ENCODE data around the gene PGAM5. TPM values are rescaled to one million over a fixed set of nuclear protein-coding genes. Genes with fewer than 3 reads are reported as not detected.

The PGAM5 gene
- total and polyA plus RNA-seq, 9 of the 15 experiments (the other 6 are each of a cell fraction or from before 2014, with no cell fraction given) = 7.4 to 121 (median 69.5) TPM

DNA sequence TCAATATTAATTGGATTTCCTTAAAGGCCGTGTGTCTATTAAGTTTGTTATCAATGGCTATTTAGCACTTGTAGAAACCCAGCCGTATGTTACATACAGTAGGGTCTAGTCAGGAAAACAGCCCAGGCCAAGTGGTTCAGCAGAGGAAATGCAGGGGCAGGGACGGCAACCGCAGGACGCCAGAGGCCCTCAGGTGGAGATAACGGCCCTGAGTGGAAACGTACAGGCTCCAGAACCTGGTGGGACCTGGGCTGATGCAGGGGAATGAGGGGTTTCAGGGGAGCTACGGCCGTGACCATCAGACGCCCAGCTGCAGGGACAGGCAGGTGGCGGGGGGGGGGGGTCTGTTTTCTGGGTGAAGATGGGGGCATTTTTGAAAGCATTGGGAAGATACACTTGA is 54.7 kb downstream of the PGAM5 start (continued):
- TF ChIP-seq, protein P1, sequence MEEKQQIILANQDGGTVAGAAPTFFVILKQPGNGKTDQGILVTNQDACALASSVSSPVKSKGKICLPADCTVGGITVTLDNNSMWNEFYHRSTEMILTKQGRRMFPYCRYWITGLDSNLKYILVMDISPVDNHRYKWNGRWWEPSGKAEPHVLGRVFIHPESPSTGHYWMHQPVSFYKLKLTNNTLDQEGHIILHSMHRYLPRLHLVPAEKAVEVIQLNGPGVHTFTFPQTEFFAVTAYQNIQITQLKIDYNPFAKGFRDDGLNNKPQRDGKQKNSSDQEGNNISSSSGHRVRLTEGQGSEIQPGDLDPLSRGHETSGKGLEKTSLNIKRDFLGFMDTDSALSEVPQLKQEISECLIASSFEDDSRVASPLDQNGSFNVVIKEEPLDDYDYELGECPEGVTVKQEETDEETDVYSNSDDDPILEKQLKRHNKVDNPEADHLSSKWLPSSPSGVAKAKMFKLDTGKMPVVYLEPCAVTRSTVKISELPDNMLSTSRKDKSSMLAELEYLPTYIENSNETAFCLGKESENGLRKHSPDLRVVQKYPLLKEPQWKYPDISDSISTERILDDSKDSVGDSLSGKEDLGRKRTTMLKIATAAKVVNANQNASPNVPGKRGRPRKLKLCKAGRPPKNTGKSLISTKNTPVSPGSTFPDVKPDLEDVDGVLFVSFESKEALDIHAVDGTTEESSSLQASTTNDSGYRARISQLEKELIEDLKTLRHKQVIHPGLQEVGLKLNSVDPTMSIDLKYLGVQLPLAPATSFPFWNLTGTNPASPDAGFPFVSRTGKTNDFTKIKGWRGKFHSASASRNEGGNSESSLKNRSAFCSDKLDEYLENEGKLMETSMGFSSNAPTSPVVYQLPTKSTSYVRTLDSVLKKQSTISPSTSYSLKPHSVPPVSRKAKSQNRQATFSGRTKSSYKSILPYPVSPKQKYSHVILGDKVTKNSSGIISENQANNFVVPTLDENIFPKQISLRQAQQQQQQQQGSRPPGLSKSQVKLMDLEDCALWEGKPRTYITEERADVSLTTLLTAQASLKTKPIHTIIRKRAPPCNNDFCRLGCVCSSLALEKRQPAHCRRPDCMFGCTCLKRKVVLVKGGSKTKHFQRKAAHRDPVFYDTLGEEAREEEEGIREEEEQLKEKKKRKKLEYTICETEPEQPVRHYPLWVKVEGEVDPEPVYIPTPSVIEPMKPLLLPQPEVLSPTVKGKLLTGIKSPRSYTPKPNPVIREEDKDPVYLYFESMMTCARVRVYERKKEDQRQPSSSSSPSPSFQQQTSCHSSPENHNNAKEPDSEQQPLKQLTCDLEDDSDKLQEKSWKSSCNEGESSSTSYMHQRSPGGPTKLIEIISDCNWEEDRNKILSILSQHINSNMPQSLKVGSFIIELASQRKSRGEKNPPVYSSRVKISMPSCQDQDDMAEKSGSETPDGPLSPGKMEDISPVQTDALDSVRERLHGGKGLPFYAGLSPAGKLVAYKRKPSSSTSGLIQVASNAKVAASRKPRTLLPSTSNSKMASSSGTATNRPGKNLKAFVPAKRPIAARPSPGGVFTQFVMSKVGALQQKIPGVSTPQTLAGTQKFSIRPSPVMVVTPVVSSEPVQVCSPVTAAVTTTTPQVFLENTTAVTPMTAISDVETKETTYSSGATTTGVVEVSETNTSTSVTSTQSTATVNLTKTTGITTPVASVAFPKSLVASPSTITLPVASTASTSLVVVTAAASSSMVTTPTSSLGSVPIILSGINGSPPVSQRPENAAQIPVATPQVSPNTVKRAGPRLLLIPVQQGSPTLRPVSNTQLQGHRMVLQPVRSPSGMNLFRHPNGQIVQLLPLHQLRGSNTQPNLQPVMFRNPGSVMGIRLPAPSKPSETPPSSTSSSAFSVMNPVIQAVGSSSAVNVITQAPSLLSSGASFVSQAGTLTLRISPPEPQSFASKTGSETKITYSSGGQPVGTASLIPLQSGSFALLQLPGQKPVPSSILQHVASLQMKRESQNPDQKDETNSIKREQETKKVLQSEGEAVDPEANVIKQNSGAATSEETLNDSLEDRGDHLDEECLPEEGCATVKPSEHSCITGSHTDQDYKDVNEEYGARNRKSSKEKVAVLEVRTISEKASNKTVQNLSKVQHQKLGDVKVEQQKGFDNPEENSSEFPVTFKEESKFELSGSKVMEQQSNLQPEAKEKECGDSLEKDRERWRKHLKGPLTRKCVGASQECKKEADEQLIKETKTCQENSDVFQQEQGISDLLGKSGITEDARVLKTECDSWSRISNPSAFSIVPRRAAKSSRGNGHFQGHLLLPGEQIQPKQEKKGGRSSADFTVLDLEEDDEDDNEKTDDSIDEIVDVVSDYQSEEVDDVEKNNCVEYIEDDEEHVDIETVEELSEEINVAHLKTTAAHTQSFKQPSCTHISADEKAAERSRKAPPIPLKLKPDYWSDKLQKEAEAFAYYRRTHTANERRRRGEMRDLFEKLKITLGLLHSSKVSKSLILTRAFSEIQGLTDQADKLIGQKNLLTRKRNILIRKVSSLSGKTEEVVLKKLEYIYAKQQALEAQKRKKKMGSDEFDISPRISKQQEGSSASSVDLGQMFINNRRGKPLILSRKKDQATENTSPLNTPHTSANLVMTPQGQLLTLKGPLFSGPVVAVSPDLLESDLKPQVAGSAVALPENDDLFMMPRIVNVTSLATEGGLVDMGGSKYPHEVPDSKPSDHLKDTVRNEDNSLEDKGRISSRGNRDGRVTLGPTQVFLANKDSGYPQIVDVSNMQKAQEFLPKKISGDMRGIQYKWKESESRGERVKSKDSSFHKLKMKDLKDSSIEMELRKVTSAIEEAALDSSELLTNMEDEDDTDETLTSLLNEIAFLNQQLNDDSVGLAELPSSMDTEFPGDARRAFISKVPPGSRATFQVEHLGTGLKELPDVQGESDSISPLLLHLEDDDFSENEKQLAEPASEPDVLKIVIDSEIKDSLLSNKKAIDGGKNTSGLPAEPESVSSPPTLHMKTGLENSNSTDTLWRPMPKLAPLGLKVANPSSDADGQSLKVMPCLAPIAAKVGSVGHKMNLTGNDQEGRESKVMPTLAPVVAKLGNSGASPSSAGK (IDR thresholded peaks at IDR 0.05) = 0 out of 2 replicates have a peak, but pooled peaks have one; percentile 17
- TF ChIP-seq HDAC2 (IDR thresholded peaks at IDR 0.05) = no peak
- TF ChIP-seq SMAD1 (IDR thresholded peaks at IDR 0.05; ENCODE audit: low read depth, low read length, partially characterized antibody) = no peak
- TF ChIP-seq, protein P2, sequence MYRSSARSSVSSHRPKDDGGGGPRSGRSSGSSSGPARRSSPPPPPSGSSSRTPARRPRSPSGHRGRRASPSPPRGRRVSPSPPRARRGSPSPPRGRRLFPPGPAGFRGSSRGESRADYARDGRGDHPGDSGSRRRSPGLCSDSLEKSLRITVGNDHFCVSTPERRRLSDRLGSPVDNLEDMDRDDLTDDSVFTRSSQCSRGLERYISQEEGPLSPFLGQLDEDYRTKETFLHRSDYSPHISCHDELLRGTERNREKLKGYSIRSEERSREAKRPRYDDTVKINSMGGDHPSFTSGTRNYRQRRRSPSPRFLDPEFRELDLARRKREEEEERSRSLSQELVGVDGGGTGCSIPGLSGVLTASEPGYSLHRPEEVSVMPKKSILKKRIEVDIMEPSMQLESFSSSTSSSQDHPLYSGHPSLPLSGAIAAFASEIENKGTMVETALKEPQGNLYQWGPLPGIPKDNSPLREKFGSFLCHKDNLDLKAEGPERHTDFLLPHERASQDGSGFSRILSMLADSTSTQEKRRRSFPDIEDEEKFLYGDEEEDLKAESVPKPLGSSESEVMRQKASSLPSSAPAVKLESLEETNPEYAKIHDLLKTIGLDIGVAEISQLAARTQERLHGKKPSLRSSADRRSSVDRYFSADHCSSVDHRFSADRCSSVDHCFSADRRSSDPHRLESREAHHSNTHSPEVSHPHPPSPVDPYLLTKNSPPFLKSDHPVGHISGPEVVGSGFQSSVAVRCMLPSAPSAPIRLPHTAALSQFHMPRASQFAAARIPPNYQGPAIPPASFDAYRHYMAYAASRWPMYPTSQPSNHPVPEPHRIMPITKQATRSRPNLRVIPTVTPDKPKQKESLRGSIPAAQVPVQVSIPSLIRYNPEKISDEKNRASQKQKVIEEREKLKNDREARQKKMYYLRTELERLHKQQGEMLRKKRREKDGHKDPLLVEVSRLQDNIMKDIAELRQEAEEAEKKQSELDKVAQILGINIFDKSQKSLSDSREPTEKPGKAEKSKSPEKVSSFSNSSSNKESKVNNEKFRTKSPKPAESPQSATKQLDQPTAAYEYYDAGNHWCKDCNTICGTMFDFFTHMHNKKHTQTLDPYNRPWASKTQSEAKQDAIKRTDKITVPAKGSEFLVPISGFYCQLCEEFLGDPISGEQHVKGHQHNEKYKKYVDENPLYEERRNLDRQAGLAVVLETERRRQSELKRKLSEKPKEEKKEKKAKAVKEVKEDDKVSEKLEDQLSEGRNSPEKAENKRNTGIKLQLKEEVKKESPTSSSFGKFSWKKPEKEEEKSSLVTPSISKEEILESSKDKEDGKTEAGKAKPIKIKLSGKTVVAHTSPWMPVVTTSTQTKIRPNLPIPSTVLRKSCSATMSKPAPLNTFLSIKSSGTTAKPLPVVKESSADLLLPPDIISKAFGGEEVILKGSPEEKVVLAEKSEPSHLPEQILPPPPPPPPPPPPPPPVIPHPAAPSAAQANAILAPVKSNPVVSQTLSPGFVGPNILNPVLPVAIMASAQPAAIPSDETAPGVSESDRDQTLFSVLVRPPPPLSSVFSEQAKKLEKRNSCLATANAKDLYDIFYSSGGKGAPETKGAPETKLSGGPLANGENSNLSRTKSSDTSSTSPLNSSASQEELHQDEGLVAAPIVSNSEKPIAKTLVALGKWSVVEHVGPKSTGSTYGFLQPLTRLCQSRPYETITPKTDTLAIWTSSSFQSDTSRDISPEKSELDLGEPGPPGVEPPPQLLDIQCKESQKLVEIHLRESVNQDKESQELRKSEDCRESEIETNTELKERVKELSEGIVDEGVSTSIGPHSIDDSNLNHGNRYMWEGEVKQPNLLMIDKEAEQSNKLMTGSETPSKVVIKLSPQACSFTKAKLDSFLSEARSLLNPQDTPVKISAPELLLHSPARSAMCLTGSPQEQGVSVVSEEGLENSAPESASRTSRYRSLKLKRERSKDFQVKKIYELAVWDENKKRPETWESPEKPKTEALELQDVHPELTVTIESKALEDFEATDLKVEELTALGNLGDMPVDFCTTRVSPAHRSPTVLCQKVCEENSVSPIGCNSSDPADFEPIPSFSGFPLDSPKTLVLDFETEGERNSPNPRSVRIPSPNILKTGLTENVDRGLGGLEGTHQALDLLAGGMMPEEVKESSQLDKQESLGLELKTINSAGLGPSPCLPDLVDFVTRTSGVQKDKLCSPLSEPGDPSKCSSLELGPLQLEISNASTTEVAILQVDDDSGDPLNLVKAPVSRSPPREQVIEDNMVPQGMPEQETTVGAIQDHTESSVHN (IDR thresholded peaks at IDR 0.05; ENCODE audit: borderline replicate concordance in 1 of 2, low read depth in 1 of 2) = no peak
